Endometrial microvascular endothelial cells (primary cell): ENCODE data around the gene PON3. TPM values are rescaled to one million over a fixed set of nuclear protein-coding genes. Genes with fewer than 3 reads are reported as not detected.

Experiments used
- in situ Hi-C: cut with HindIII; loops from 2 replicates; pipeline ENCODE4 v1.10.0; 2017; ENCODE audit warnings: low sequenced_read_pairs, low pct_unique_long_range_greater_than_20kb; ENCODE audit errors: inconsistent ontology term
- total RNA-seq: library from RNA; depleted of rRNA; stranded (reverse); fragments of >200 nt; gene quantifications from one replicate; pipeline ENCODE4 v1.2.3, GENCODE V29; 2015; ENCODE audit errors: inconsistent ontology term

PON3 gene
- total RNA-seq, 1 donor from 2014 or later = not detected

- in situ Hi-C loops = no loop called here
These were observed 78.2 kb downstream of the PON3 start for GRCh38 chr7:95317966-95318365.

- in situ Hi-C loops = no loop called here
These were observed 78.6 kb downstream of the PON3 start for GRCh38 chr7:95317546-95317945.

GRCh38 chr7:95316588-95316987 lies 79.6 kb downstream of the PON3 start:
- in situ Hi-C loops = no loop called here

GRCh38 chr7:95312561-95312960 lies 83.6 kb downstream of the PON3 start:
- in situ Hi-C loops = no loop called here

GRCh38 chr7:95311389-95311788 lies 84.8 kb downstream of the PON3 start:
- in situ Hi-C loops = no loop called here

GRCh38 chr7:95309951-95310350 lies 86.2 kb downstream of the PON3 start:
- in situ Hi-C loops = no loop called here

Other genes with a start within 250 kb of the PON3 start
- gene PON1, start 71.8 kb downstream of the PON3 start, total RNA-seq = not detected
- gene PON2, start 38.7 kb upstream of the PON3 start, total RNA-seq = 133 TPM
- not detected for gene ASB4, start 89.6 kb upstream of the PON3 start, total RNA-seq
- gene PDK4, start 200.1 kb upstream of the PON3 start, total RNA-seq = 4.9 TPM